ENCODE measurements around the gene GCC2.
"Not testable (repeated sequence)": the region's sequence is repeated elsewhere in the genome, so short reads cannot be mapped to it uniquely, and the experiment has no call there.

Gene GCC2

GRCh38 chr2:108448678-108449409 lies at the start of gene GCC2:
GCC2 (plus strand) TSS chr2:108449206; CDS start chr2:108449275, 69 bp downstream.
- DNase-seq (ENCODE audit: low read depth, low spot score) = peak; percentile 96

- DNase-seq (ENCODE audit: low read depth, low spot score) = no peak
These were observed 49.5 kb upstream of the GCC2 start for GRCh38 chr2:108399479-108399878.

- DNase-seq (ENCODE audit: low read depth, low spot score) = no peak
These were observed 47.2 kb upstream of the GCC2 start for GRCh38 chr2:108401800-108402199.

- peak; percentile 59 for DNase-seq (ENCODE audit: low read depth, low spot score)
These were observed 45.5 kb upstream of the GCC2 start for GRCh38 chr2:108403494-108403893.

- no peak for DNase-seq (ENCODE audit: low read depth, low spot score)
These were observed 44.1 kb upstream of the GCC2 start for GRCh38 chr2:108404784-108405397.

GRCh38 chr2:108407864-108408729 lies 40.9 kb upstream of the GCC2 start:
- no peak for DNase-seq (ENCODE audit: low read depth, low spot score)

GRCh38 chr2:108409768-108410167 lies 39.2 kb upstream of the GCC2 start:
- peak; percentile 48 for DNase-seq (ENCODE audit: low read depth, low spot score)

- DNase-seq (ENCODE audit: low read depth, low spot score) = peak; percentile 87
These were observed 35.9 kb upstream of the GCC2 start for GRCh38 chr2:108412995-108413710.

- no peak for DNase-seq (ENCODE audit: low read depth, low spot score)
These were observed 35.3 kb upstream of the GCC2 start for GRCh38 chr2:108413711-108414095.

GRCh38 chr2:108414256-108414876 lies 34.6 kb upstream of the GCC2 start:
- no peak for DNase-seq (ENCODE audit: low read depth, low spot score)

- DNase-seq (ENCODE audit: low read depth, low spot score) = no peak
These were observed 34.1 kb upstream of the GCC2 start for GRCh38 chr2:108414945-108415344.

GRCh38 chr2:108417254-108417653 lies 31.8 kb upstream of the GCC2 start:
- DNase-seq (ENCODE audit: low read depth, low spot score) = no peak

- DNase-seq (ENCODE audit: low read depth, low spot score) = no peak
These were observed 30.6 kb upstream of the GCC2 start for GRCh38 chr2:108418416-108418815.

- DNase-seq (ENCODE audit: low read depth, low spot score) = peak; percentile 12
These were observed 25.9 kb upstream of the GCC2 start for GRCh38 chr2:108423067-108423466.

- no peak for DNase-seq (ENCODE audit: low read depth, low spot score)
These were observed 25.3 kb upstream of the GCC2 start for GRCh38 chr2:108423502-108424251.

GRCh38 chr2:108428286-108429009 lies 20.6 kb upstream of the GCC2 start:
- DNase-seq (ENCODE audit: low read depth, low spot score) = no peak

- DNase-seq (ENCODE audit: low read depth, low spot score) = not testable (repeated sequence)
These were observed 13.4 kb upstream of the GCC2 start for GRCh38 chr2:108435578-108435977.

GRCh38 chr2:108436976-108437375 lies 12.0 kb upstream of the GCC2 start:
- no peak for DNase-seq (ENCODE audit: low read depth, low spot score)

GRCh38 chr2:108441712-108442111 lies 7.3 kb upstream of the GCC2 start:
- DNase-seq (ENCODE audit: low read depth, low spot score) = no peak
